K562 (cell line): ENCODE data around the gene SMAD7. TPM values are rescaled to one million over a fixed set of nuclear protein-coding genes. Genes with fewer than 3 reads are reported as not detected.

ENCODE experiments used
- CEBPB ChIP-seq: fragments of 450-650 bp; IDR thresholded peaks from 2 replicates; pipeline ENCODE4 v1.6.1; 2016; ENCODE audit warnings: missing genetic modification characterization, missing compliant biosample characterization
- DMBX1 ChIP-seq: fragments of 250-450 bp; sonication (Bioruptor Pico); IDR thresholded peaks from 2 replicates; pipeline ENCODE4 v1.8.0; 2022; ENCODE audit warnings: inconsistent platforms, mild to moderate bottlenecking, moderate library complexity, borderline replicate concordance
- EHMT2 ChIP-seq: fragments of 450-650 bp; IDR thresholded peaks from 2 replicates; pipeline ENCODE4 v1.6.1; 2018; ENCODE audit warnings: antibody characterized with exemption
- MECOM ChIP-seq: fragments of 250-450 bp; sonication (Bioruptor Pico); IDR thresholded peaks from 2 replicates; pipeline ENCODE4 v1.8.0; 2022; ENCODE audit warnings: inconsistent platforms
- NR1H2 ChIP-seq: sonication (generic); formaldehyde crosslinking; IDR thresholded peaks from 2 replicates; pipeline ENCODE4 v1.4.0; 2020; ENCODE audit warnings: mild to moderate bottlenecking, missing genetic modification reagents
- PBX2 ChIP-seq, 2 experiments: IDR thresholded peaks in 1 of 2; conservative IDR thresholded peaks in 1 of 2; 2 replicates each; pipeline ENCODE4 v1.6.1; 2016; ENCODE audit warnings: low read depth in 2 of 2, mild to moderate bottlenecking in 1 of 2, missing compliant biosample characterization in 1 of 2, missing genetic modification characterization in 1 of 2, moderate library complexity in 1 of 2
- POLR2G ChIP-seq: fragments of 200-400 bp; formaldehyde crosslinking; IDR thresholded peaks from 2 replicates; pipeline ENCODE4 v1.6.1; 2017; ENCODE audit warnings: low read depth, mild to moderate bottlenecking, antibody characterized with exemption, low read length, moderate library complexity
- SETDB1 ChIP-seq: IDR thresholded peaks from one replicate; pipeline ENCODE4 v1.6.1; 2012; ENCODE audit warnings: low read length, control low read depth, inconsistent platforms
- ZBTB11 ChIP-seq, 3 experiments: fragments of 200-800 bp in 1 of 3; fragments of 250-450 bp in 1 of 3; fragments of 450-650 bp in 1 of 3; sonication (Bioruptor Pico) in 1 of 3; sonication (Bioruptor generic) in 1 of 3; formaldehyde crosslinking in 1 of 3; IDR thresholded peaks; 2 replicates each; pipeline versions ENCODE4 v1.6.1 to v1.8.0; 2016 to 2022; ENCODE audit warnings: mild to moderate bottlenecking in 2 of 3, missing genetic modification characterization in 2 of 3, missing compliant biosample characterization in 1 of 3, moderate library complexity in 1 of 3
- ZFP30 ChIP-seq: fragments of 250-450 bp; sonication (Bioruptor Pico); IDR thresholded peaks from 2 replicates; pipeline ENCODE4 v1.8.0; 2022; ENCODE audit warnings: moderate library complexity, mild to moderate bottlenecking, inconsistent platforms, borderline replicate concordance
- ZNF318 ChIP-seq, 2 experiments: fragments of 450-650 bp; IDR thresholded peaks; 2 replicates each; pipeline ENCODE4 v1.6.1; 2016; ENCODE audit warnings: mild to moderate bottlenecking in 2 of 2, borderline replicate concordance in 1 of 2, low read depth in 1 of 2, moderate library complexity in 1 of 2
- polyA plus RNA-seq, 8 experiments: library from polyadenylated mRNA; depleted of rRNA in 4 of 8; stranded (reverse) in 5 of 8; unstranded in 3 of 8; fragments of >200 nt; fragmentation: Nextera tagmentation in 2 of 8; fragmentation: Illumina TruSeq in 1 of 8; extraction: Ambion mirVana in 2 of 8; extraction: Trizol in 1 of 8; gene quantifications; 2 replicates each; pipeline versions ENCODE4 v1.2.1 to v1.2.3, GENCODE V29; 2011 to 2014; ENCODE audit warnings: inconsistent platforms in 1 of 8, missing spikeins in 1 of 8
- total RNA-seq, 7 experiments: library from RNA; depleted of rRNA in 6 of 7; stranded (reverse); fragments of >200 nt in 6 of 7; fragmentation: Illumina TruSeq in 2 of 7; extraction: Trizol in 2 of 7; gene quantifications; 2 replicates each; pipeline versions ENCODE4 v1.2.1 to v1.2.3, GENCODE V29; 2011 to 2021; ENCODE audit warnings: low replicate concordance in 1 of 7

Gene SMAD7
- total and polyA plus RNA-seq, 9 of the 15 experiments (the other 6 are each of a cell fraction or from before 2014, with no cell fraction given) = 0.13 to 3.0 (median 1.6) TPM

- no peak for TF ChIP-seq ZNF318 (IDR thresholded peaks at IDR 0.05; ENCODE audit: borderline replicate concordance in 1 of 2, low read depth in 1 of 2)
- no peak for TF ChIP-seq SETDB1
- TF ChIP-seq PBX2 (CRISPR knock-in tag; IDR thresholded peaks at IDR 0.05; ENCODE audit: low read depth) = no peak
- no peak for TF ChIP-seq PBX2 (tag; conservative IDR thresholded peaks at IDR 0.05; ENCODE audit: low read depth)
- TF ChIP-seq CEBPB (tag) = 0 out of 2 replicates have a peak, but pooled peaks have one; percentile 32
- TF ChIP-seq POLR2G = no peak
- TF ChIP-seq NR1H2 = no peak
- TF ChIP-seq ZBTB11 (CRISPR knock-in tag; IDR thresholded peaks at IDR 0.05) = no peak
- no peak for TF ChIP-seq MECOM
- TF ChIP-seq ZFP30 (CRISPR knock-in tag) = no peak
- TF ChIP-seq DMBX1 (CRISPR knock-in tag) = peak; percentile 58; the same call in 1 of the 2 replicates
- peak; percentile 59; the same call in 1 of the 2 replicates for TF ChIP-seq EHMT2
These were observed 17.8 kb downstream of the SMAD7 start (continued) for GRCh38 chr18:48932822-48933510.
